ENCODE results near the gene FARP1.
A peak's percentile ranks its signal among the peaks of the same experiment; 100 is the strongest.

Gene FARP1

GRCh38 chr13:98142380-98143156 lies at the start of gene FARP1:
TSS of gene FARP1 (plus strand) at chr13:98143094. CDS start at chr13:98213243, 70,149 bp downstream.
- DNase-seq, result peak; percentile 24

GRCh38 chr13:98094678-98095266 lies 48.1 kb upstream of the FARP1 start:
- no peak for DNase-seq

GRCh38 chr13:98096059-98096458 lies 46.8 kb upstream of the FARP1 start:
- no peak for DNase-seq

GRCh38 chr13:98097749-98098148 lies 45.1 kb upstream of the FARP1 start:
- no peak for DNase-seq

- no peak for DNase-seq
Observed at GRCh38 chr13:98098516-98098915, 44.4 kb upstream of the FARP1 start.

- DNase-seq, result no peak
Observed at GRCh38 chr13:98099627-98100026, 43.3 kb upstream of the FARP1 start.

GRCh38 chr13:98100481-98100880 lies 42.4 kb upstream of the FARP1 start:
- DNase-seq, result no peak

GRCh38 chr13:98103531-98103930 lies 39.4 kb upstream of the FARP1 start:
- no peak for DNase-seq

- no peak for DNase-seq
Observed at GRCh38 chr13:98103942-98104880, 38.7 kb upstream of the FARP1 start.

- no peak for DNase-seq
Observed at GRCh38 chr13:98105929-98106336, 37.0 kb upstream of the FARP1 start.

GRCh38 chr13:98108341-98108740 lies 34.6 kb upstream of the FARP1 start:
- DNase-seq, result no peak

- DNase-seq, result no peak
Observed at GRCh38 chr13:98109226-98109853, 33.6 kb upstream of the FARP1 start.

- DNase-seq, result no peak
Observed at GRCh38 chr13:98110749-98111148, 32.1 kb upstream of the FARP1 start.

GRCh38 chr13:98111168-98112098 lies 31.5 kb upstream of the FARP1 start:
- DNase-seq, result no peak

- DNase-seq, result no peak
Observed at GRCh38 chr13:98112456-98112855, 30.4 kb upstream of the FARP1 start.

- DNase-seq, result no peak
Observed at GRCh38 chr13:98118865-98119264, 24.0 kb upstream of the FARP1 start.

- DNase-seq, result no peak
Observed at GRCh38 chr13:98123176-98123575, 19.7 kb upstream of the FARP1 start.

GRCh38 chr13:98129059-98129746 lies 13.7 kb upstream of the FARP1 start:
- no peak for DNase-seq

- DNase-seq, result no peak
Observed at GRCh38 chr13:98133946-98134345, 8.9 kb upstream of the FARP1 start.

GRCh38 chr13:98134901-98135300 lies 8.0 kb upstream of the FARP1 start:
- no peak for DNase-seq

- no peak for DNase-seq
Observed at GRCh38 chr13:98141091-98141490, 1.8 kb upstream of the FARP1 start.
